Heart left ventricle (tissue), 13 donors: ENCODE measurements around the gene NAA40.

Source experiments
- POLR2A ChIP-seq, 2 donors: fragments of 450-650 bp; IDR thresholded peaks; one replicate each; pipeline ENCODE4 v1.6.1; 2017; ENCODE audit warnings: antibody characterized with exemption in 2 of 2, mild to moderate bottlenecking in 2 of 2, moderate library complexity in 2 of 2
- TF ChIP-seq, protein P1 (sequence below), 12 donors: fragments of 200-600 bp; sonication (generic) in 4 of 12; IDR thresholded peaks; one replicate each; pipeline versions ENCODE4 v1.5.0 to v1.8.0; 2018 to 2022; ENCODE audit warnings: antibody characterized with exemption in 12 of 12, mild to moderate bottlenecking in 5 of 12
- donor health status: ischemic (EF 13 %, LVEDD 7.1; RV severe dilation, severe dysfunction).
- donor health status: DM: no; HTN: yes; CAD: no.
- donor health status: DM: no; HTN: no; CAD: no.
- donor health status: ischemic (EF 25% LVEDD 6.9; RV normal size, moderate dysfunction).
- donor health status: ischemic (EF 25% LVEDD 5.7; RV mildly dilated, moderate dysfunction).
- donor health status: ischemic (EF 35%, LVEDD 5.7; RV mildly dilated, moderate dysfunction).
- donor health status: nonischemic (EF 11% LVEDD 7.7; RV severe dilation, severe dysfunction).
- donor health status: DM: yes; HTN: yes; CAD: no.
- donor health status: PGD.
- donor health status: ischemic (EF 29% LVEDD 5.4; RV normal size, mild dysfunction).
- donor health status: nonischemic (EF 23%, LVEDD 6.1; RV moderate dilation, normal function).

DNA sequence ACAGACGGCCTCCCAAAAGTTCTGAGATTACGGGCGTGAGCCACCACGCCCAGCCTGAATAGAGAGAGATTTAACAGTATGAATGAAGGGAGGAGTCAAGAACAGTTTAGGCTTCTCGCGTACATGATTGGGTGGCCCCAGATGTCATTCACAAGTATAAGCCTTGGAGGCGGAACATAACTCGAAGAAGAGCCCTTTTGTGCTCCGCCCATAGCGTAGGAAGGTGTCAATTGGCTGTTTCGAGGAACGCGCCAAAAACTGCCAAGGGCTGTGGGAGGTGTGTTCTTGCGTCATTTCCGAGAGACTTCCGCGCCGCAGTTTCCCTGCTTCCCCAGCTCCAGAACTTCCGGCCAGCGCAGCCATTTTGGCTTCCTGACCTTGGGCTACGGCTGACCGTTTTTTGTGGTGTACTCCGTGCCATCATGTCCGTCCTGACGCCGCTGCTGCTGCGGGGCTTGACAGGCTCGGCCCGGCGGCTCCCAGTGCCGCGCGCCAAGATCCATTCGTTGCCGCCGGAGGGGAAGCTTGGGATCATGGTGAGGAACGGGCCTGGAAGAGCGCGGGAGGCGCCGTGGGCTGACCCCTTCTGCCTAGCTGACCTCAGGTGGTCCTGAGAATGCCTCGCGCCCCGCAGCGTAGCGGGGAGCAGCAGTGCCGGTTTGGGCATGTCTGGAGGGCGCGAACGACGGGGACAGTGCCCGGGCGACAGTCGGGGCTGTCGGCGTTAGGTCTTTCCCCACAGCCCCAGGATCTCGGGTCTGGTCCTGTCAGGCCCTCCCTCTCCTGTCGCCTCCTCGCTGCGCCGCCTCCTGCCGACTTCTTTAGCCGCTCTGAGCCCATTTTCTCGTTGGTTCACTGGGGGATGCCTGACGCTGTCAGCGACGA, 35.7 kb downstream of the NAA40 start, which contains the start of gene COX8A:
- TF ChIP-seq, protein P1, sequence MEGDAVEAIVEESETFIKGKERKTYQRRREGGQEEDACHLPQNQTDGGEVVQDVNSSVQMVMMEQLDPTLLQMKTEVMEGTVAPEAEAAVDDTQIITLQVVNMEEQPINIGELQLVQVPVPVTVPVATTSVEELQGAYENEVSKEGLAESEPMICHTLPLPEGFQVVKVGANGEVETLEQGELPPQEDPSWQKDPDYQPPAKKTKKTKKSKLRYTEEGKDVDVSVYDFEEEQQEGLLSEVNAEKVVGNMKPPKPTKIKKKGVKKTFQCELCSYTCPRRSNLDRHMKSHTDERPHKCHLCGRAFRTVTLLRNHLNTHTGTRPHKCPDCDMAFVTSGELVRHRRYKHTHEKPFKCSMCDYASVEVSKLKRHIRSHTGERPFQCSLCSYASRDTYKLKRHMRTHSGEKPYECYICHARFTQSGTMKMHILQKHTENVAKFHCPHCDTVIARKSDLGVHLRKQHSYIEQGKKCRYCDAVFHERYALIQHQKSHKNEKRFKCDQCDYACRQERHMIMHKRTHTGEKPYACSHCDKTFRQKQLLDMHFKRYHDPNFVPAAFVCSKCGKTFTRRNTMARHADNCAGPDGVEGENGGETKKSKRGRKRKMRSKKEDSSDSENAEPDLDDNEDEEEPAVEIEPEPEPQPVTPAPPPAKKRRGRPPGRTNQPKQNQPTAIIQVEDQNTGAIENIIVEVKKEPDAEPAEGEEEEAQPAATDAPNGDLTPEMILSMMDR (IDR thresholded peaks at IDR 0.05) = peak in 5 of 12 donors; percentile 12 to 43 (median 36)
- TF ChIP-seq POLR2A (IDR thresholded peaks at IDR 0.05) = peak in 1 of 2 donors; percentile 69
